HG02571 (cell line): ENCODE results near the gene LDLRAP1.
"Not testable (repeated sequence)": the region's sequence is repeated elsewhere in the genome, so short reads cannot be mapped to it uniquely, and the experiment has no call there.

Experiments
- ATAC-seq: cut with Tn5 transposase; IDR thresholded peaks from one replicate; pipeline ENCODE4 v1.9.1; 2021; ENCODE audit warnings: mild to moderate bottlenecking, moderate library complexity; ENCODE audit not compliant: unreplicated experiment

The LDLRAP1 gene

GRCh38 chr1:25599969-25600610, 56.7 kb downstream of the LDLRAP1 start:
- ATAC-seq, result no peak

GRCh38 chr1:25600971-25601699, 57.7 kb downstream of the LDLRAP1 start:
- ATAC-seq, result not testable (repeated sequence)

GRCh38 chr1:25603779-25604538, 60.6 kb downstream of the LDLRAP1 start:
- not testable (repeated sequence) for ATAC-seq

- no peak for ATAC-seq
These were observed 63.7 kb downstream of the LDLRAP1 start for GRCh38 chr1:25607123-25607522.

- ATAC-seq, result no peak
These were observed 65.2 kb downstream of the LDLRAP1 start for GRCh38 chr1:25608488-25609178.

GRCh38 chr1:25609921-25610320, 66.5 kb downstream of the LDLRAP1 start:
- no peak for ATAC-seq

- no peak for ATAC-seq
These were observed 67.6 kb downstream of the LDLRAP1 start for GRCh38 chr1:25610822-25611630.

- no peak for ATAC-seq
These were observed 68.4 kb downstream of the LDLRAP1 start for GRCh38 chr1:25611843-25612242.

- no peak for ATAC-seq
These were observed 69.0 kb downstream of the LDLRAP1 start for GRCh38 chr1:25612421-25612820.

- no peak for ATAC-seq
These were observed 69.7 kb downstream of the LDLRAP1 start for GRCh38 chr1:25613091-25613490.

- no peak for ATAC-seq
These were observed 71.2 kb downstream of the LDLRAP1 start for GRCh38 chr1:25614501-25615171.

- no peak for ATAC-seq
These were observed 71.8 kb downstream of the LDLRAP1 start for GRCh38 chr1:25615172-25615541.

GRCh38 chr1:25615563-25616094, 72.2 kb downstream of the LDLRAP1 start:
- no peak for ATAC-seq

- ATAC-seq, result peak; percentile 62
These were observed 72.9 kb downstream of the LDLRAP1 start, which contains the start of gene MAN1C1 for GRCh38 chr1:25616095-25616986. Gene MAN1C1, plus strand, starts transcription at chr1:25616791. Its CDS starts 1,007 bp downstream, at chr1:25617798.

- ATAC-seq, result no peak
These were observed 73.7 kb downstream of the LDLRAP1 start for GRCh38 chr1:25616987-25617624.

- no peak for ATAC-seq
These were observed 74.4 kb downstream of the LDLRAP1 start for GRCh38 chr1:25617625-25618432.

GRCh38 chr1:25618433-25618808, 75.0 kb downstream of the LDLRAP1 start:
- no peak for ATAC-seq
